Dedifferentiated amniotic fluid mesenchymal stem cell (primary cell): ENCODE results near the gene KLC4.
"Not testable (repeated sequence)": the region's sequence is repeated elsewhere in the genome, so short reads cannot be mapped to it uniquely, and the experiment has no call there.

Experiments used
- DNase-seq: peaks from one replicate; pipeline ENCODE4 v3.0.0-alpha.2; 2016; ENCODE audit errors: extremely low spot score

Gene KLC4

DNA sequence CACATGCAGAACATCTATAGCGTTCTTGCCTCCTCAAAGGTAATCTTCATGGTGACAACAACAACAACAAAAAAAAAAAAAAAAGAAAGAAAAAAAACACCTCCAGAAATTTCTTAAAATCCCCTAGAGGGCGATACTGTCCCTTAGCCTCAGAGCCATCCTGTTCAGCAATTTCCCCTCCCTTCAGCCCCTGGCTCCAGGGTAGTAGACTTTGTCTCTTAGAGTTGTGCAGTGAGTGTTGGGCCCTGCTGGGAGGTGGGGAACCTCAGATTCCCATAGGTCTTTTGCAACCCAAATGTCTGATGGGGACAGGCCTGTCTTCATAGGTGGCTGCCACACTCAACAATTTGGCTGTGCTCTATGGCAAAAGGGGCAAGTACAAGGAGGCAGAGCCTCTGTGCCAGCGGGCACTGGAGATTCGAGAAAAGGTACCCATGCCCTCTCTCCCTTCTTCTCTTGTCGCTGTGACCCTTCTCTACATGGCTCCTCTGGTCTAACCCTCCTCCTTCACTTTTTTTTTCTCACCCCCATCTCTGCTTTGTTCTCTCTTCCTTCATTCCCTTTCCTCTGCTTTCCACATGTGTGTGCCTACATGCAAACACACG lies 10.7 kb downstream of the KLC4 start:
- peak; percentile 41 for DNase-seq

DNA sequence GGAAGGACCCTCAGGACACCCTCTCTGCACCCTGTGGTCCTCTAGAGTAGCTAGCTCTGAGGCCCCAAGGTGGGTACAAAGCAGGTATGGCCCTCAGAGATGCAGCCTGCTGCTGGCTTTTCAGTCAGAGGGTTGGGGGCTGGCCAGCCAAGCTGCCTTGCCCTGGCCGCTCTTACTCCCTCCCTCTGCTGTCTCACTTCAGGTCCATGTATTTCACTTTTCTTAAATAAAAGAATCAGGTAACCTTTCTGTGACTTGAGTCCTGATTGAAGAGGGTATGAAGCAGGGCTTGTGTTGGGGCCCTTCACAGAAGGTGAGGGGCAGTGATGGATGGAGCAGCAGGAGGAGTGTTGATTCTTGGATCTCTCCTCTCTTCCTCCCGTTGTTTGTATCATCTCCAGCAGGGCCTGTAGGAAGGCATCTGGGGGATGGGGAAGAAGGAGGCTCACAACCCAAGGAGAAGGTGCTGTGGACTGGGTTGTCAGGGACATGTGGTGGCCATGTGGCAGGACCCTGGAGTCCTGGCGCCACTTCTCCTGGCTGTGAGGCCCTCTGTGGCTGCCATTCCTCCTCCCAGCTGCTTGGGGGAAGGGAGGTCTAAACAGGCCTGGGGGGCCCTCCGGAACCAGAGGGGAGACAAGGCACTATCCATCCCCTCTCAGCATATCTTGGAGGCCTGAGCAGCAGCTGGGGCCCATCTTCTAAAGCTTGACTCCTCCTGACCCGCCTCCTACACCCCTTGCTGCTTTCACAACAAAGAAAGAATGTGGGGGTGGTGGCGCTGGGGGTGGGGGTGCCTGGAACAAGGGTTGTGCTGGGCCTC lies 15.6 kb downstream of the KLC4 start:
- peak; percentile 32 for DNase-seq

DNA sequence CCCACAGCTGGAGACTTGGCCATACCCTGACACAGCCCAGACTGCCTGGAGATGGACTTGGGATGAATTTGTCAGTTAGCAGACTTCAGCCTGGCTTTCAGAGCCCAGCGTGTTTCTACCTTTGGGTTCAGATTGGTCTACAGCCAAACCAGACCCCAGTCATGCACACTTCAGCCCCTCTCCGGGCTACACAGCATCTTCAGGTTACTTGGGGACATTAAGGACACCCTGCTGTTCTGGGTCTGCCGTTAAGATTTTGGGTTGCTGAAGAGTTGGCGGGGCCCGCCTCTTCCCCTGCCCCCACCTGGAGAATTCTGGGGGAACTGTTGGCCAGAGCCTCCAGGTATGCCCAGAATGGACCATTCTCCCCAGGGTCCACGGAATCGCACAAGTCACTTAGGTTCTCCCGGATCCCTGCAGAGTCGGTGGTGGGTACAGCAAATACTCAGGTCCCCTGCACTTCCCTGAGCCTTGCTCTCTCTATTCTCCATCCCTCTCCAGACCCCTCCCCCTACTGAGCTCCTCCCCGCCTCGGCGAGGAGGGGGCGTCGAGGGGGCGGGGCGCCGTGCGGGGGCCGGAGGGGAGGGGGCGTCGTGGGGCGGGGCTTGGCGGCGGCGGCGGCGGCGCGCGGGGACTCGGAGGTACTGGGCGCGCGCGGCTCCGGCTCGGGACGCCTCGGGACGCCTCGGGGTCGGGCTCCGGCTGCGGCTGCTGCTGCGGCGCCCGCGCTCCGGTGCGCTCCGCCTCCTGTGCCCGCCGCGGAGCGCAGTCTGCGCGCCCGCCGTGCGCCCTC lies 16.4 kb downstream of the KLC4 start, which contains the start of gene PTK7:
Gene PTK7, plus strand, starts transcription at position 645 of the 794 bp plus-strand sequence. CDS start 175 bp downstream, outside the sequence.
- DNase-seq: no peak

DNA sequence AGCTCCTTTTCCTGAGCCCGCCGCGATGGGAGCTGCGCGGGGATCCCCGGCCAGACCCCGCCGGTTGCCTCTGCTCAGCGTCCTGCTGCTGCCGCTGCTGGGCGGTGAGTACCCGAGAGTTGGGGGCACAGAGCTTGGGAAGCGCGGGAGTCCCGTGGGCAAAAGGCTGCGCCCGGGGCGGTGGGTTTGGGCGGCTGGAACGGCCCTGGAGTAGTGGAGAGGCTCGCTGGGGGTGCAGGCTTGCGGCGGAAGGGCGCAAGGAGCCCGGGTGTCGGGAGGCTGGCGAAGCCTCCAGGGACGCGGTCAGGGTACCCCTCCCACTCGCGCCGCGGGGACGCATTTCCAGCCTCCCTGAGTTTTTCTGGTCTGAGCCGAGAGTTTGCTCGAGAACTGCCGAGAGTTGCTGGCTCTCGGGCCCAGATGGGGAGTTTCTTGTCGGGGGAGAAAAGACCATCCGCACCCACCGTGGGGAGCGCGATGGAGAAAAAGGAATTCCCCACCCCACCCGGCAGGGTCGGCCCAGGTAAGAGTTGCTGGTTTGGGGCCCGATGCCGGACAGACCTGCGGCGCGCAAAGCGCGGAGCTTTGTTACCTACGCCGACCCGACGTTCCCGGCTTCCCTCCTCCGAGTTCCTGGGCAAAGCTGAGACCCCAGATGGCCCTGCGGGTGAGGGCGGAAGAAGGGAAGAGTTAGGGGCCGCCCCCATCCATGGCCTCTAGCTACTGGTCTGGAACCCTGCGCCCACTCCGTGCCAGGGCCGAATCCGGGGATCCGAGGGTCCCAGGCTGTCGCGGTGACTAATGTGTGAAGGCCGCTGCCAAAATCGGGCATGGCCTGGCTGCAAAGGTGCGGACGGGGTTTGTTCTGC lies 17.3 kb downstream of the KLC4 start:
- no peak for DNase-seq

DNA sequence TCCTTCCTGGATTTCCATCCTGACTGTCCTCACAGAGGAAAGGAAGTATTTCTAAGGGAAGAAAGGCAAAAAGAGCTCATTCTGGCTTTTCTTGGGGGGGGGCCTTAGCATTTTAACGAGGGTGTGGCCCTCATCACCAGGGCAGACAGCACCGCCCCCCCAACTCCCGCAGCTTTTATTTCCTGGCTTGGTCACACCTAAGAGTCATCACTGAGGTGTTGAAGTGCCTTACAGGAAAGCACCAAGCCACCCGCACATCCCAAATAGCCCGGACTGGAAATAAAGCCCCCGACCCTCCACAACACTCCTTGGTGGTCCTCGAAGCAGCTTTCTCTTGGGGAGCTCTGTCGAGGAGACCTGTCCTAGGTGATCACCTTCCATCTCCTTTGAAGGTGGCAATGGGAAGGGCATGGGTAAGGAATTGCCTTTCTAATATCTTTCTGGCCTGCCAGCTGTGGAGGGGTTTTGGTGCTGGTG lies 17.9 kb downstream of the KLC4 start:
- DNase-seq: no peak

DNA sequence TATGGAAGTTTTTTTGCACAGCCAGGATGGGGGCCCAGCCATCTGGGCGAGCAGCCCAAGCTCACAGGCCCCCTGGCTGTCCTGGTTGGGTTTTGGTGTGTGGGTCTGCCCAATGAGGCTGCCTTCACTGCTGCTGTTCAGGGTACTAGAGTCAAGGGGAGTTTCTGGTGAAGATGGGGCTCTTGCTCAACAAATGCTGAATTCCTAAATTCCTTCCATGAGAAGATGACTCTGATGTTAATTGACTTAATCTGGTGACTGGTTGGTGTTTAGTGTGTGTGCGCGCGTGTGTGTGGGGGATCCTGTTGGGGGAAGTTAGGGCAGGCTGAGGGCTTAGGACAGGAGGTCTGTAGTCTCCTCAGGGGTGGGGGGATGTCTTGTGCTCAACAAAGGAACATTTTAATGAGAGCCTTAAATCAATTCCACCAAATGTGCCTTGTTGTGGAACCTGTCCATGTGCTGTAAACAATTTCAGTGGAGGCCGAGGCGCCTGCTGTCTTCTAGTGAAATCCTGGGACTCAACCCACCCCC lies 18.6 kb downstream of the KLC4 start:
- no peak for DNase-seq

DNA sequence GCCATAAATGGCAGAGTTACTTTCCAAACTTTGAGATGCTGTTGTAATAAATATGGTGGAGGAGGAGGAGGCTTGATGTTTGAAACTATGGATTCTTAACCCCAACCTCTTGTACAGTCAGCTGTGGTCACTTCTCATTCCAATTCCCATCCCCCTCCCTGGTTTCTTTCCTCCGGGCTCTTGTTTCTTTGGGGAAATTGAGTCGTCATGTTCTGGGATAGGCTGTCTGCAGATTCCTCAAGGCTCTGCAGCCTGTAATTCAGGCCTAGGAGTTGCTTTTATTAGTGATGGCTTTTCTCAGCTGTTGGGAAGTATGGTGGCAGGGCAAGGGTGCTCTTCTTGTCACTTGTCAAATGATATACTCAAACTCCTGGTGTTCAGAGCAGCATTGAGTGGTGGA lies 19.3 kb downstream of the KLC4 start:
- DNase-seq: peak; percentile 68

DNA sequence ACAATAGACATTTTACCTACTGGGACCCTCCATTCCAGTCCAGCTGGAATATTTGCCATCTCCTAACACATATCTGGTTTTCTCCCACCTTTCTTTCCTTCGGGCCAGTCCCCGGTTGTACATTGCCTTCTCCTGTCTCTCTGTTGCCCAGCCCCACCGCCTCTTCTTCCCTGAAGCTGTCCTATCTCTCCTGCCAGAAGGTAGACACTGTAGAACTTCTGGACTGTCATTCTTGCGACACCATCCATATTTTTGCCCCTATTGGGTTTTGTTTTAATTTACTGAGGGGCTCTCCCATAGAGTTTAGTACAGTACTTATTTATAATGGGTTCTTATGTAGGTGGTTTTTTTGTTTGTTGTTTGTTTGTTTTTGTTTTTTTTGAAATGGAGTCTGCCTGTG lies 21.6 kb downstream of the KLC4 start:
- DNase-seq: no peak

DNA sequence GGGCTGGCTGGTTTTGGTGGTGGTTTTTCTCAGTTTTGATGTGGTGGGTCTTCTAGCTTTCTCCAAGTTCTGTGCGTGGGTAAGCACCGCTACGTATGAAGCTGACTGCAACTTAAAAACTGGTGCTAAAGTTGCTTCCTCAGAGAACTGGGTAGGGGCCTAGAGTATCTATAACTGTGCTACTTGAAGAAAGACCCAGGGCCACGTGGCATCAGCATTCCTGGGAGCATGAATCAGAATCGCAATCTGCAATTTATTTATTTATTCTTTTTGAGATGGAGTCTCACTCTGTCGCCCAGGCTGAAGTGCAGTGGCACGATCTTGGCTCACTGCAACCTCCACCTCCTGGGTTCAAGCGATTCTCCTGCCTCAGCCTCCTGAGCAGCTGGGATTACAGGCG lies 22.5 kb downstream of the KLC4 start:
- not testable (repeated sequence) for DNase-seq

DNA sequence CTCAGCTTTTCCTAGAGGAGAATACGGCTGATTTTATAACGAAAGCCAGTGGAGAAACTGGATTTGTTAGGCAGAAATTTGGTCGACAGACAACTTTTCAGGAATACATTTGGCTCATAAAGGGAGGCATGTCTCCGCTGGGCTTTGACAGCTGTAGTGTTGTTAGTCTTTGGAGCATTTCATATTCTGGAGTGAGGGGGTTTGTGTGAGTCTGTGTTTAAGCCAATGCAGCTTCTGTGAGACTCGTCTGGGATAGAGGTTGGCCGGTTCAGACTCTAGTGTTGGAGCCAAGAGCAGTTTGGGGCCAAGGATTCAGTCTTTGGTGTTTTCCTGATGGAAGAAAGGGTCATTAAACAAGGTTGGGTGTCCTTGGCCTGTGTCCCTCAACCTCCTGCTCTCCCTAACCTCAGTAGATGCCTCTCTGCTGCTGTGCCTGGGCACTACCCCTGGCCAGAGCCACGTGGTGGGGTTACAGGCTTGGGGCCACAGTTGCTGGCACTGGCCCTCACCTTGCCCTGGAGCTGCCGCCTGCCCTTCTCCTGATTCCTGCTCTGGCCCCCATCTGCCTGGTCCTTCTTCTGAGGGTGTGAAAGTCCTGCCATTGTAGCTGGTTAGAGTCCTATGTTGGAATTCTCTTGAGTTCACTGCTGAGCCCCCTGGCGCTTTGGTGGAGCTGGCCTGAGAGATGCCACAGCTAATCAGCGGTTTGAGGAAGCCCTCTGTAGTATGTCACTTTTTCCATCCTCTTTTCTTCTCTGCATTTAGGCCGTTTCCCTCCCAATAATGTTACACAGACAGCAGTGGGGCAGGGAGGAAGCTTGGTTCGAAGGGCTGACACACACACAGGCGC lies 23.6 kb downstream of the KLC4 start:
- peak; percentile 34 for DNase-seq

DNA sequence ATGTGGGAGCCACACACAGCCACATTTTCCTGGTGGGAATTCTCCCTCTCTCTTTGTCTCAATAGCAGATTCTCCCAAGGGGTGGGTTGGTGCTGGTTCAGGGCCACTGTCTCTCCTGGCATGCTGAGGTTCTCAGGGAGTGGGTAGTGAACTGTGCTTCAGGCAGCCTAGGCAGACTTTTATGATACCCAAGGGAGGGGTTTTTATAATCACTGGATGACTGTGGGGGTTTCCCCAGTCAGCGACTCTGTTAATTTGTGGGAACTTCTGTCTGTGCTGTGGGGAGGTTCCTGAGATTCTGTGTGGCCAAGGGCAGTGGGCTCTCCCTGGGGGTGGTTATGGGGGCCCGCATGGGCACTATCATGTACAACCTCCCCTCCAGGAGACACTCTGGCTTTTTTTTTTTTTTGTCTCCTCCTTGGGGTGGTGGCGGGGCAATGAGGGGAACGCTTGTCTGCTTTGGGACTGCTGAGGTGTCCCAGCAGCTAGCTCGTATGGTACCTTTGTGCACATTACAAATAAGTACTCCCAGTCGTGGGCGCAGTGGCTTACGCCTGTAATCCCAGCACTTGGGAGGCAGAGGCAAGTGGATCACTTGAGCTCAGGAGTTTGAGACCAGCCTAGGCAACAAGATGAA lies 26.7 kb downstream of the KLC4 start:
- DNase-seq: no peak

DNA sequence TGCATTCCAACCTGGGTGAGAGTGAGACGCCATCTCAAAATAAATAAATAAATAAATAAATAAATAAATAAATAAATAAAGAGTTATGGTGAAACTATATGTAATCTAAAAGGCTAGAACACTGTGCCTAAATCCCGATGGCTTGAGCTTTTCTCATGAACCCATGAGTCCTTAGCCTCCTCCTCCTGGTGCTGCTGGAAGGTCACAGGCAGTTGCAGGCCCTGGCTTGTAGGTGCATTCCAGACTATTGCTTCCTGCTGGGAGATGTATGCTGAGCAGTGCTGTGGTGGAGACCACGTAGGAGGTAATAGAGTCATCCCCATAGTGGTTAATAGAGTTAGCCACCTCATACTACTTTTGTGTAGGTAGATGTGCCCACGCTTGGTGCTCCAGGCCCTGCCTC lies 29.2 kb downstream of the KLC4 start:
- no peak for DNase-seq

DNA sequence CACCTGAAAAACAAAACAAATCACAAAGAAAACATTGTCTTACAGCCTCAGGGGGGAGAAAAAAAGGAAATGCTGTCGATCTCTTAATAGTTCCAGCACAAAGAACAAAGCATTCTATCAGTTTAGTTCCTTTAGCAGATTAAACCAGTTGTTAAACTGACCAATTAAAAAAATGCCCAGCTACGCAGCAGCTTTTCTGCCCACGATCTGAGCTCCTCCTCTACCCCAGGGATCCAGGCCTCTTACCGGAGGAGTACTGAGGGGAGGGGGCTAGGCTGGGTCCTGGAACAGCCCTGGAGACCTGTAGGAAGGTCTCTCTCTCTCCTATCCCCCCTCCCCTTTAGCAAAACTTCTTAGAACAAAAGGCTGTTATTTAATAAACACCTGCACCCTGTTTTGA lies 30.0 kb downstream of the KLC4 start:
- DNase-seq: no peak

DNA sequence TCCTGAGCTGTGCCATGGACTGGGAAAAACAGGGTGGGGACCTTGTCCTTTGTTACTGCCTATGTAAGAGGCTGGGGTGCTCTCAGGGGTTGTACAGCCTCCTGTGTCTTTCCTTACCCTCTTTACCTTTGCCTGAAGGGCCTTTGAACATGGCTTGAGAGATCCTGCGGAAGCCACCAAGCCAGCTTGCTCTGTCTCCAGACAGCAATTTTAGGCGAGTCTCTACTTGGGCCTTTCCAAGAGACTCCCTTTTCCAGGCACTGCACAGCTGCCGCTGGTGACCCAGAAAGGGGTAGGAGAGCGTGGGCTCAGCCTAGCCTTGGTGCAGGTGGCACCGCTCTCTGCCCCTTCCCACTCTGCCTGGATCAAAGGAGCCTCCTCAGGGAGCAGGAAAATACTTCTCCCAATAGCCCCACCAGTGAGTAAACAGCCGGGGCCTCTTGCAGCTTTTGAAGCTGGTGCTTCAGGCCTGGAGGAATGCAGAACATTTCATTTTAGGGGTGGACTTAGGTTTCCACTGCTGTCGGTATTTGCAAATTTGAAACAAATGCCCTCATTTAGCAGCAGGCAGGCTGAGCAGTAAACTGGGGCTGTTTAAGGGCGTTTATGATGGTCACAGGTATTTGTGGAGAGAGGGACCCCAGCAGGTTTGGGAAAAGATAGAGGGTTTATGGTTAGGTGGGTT lies 30.6 kb downstream of the KLC4 start:
- peak; percentile 48 for DNase-seq

DNA sequence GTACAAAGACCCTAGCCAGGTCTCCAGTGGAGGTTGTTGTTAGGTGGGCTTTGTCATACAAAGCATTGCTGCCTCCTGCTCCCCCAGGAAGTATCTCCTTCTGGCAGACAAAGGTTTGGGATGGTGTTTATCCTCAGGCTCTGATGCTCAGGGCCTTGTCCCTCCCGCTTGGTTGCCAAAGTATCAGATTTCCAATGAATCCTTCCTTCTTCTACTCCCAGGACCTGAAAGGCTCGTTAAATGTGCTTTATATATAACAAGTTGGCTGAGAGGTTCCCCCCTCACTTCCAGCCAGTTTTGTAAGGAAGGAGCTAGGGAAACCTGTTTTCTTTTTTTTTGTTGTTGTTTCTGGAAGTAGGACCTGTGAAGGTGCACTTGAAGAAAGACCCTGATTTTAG lies 31.1 kb downstream of the KLC4 start:
- no peak for DNase-seq

DNA sequence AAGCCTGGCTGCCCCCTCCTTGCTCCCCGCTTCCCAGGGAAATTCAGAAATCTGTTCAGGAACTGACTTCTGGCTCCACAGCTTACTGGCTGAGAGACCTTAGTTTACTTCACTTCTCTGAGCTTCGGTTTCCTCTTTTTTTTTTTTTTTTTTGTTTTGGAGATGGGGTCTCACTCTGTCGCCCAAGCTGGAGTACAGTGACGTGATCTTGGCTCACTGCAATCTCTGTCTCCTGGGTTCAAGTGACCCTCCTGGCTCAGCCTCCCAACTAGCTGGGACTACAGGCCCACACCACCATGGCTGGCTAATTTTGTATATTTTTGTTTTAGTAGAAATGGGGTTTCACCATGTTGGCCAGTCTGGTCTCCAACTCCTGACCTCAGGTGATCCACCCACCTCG lies 31.6 kb downstream of the KLC4 start:
- DNase-seq: no peak

DNA sequence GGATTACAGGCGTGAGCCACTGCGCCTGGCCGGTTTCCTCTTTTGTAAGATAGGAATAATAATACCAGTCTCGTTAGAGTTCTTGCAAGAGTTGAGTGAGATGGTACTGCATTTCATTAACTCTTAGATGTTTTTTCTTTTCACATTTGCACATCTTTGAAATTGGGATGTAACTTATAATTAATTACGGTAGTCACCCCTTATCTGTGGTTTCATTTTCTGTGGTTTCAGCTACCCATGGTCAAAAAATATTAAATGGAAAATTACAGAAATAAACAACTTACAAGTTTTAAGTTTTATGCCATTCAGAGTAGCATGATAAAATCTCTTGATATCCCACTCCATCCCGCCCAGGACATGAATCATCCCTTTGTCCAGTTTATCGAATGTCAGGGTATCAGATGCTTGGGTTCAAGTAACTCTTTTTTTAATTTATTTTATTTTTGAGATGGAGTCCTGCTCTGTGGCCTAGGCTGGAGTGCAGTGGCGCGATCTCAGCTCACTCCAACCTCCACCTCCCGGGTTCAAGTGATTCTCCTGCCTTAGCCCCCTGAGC lies 32.1 kb downstream of the KLC4 start:
- DNase-seq: no peak

DNA sequence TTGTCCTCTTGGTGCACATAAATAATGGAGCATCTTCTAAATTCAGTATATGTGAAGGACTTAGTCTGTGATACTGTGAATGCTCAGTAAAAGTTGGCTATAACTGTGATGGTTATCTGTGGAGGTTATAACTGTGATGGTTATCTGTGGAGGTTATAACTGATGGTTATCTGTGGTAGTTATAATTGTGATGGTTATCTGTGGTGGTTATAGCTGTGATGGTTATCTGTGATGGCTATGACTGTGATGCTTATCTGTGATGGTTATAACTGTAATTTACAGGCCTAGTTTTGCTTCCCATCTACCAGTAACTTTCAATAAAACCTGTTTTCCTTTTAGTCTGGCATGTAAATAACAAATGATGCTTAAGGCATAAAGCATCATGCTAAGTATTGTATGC lies 33.2 kb downstream of the KLC4 start:
- DNase-seq: no peak
